ENCODE data around the gene C19orf33.
"Not testable (repeated sequence)": the region's sequence is repeated elsewhere in the genome, so short reads cannot be mapped to it uniquely, and the experiment has no call there.

The C19orf33 gene

GRCh38 chr19:38303517-38304351, at the start of gene C19orf33:
C19orf33 (plus strand) TSS chr19:38304251; CDS start chr19:38304262, 11 bp downstream.
- no peak for DNase-seq

GRCh38 chr19:38255383-38256014, 48.6 kb upstream of the C19orf33 start:
- no peak for DNase-seq

GRCh38 chr19:38261942-38262341, 42.1 kb upstream of the C19orf33 start:
- not testable (repeated sequence) for DNase-seq

GRCh38 chr19:38262585-38263268, 41.3 kb upstream of the C19orf33 start:
- DNase-seq = no peak

GRCh38 chr19:38263689-38264485, 40.2 kb upstream of the C19orf33 start:
- peak; percentile 99 for DNase-seq

GRCh38 chr19:38264486-38265212, 39.4 kb upstream of the C19orf33 start, which contains the start of gene SPINT2:
SPINT2 (plus strand) TSS chr19:38264573; CDS start chr19:38264893, 320 bp downstream.
- DNase-seq = peak; percentile 99

- DNase-seq = no peak
These were observed 38.7 kb upstream of the C19orf33 start for GRCh38 chr19:38265213-38265861.

- no peak for DNase-seq
These were observed 38.1 kb upstream of the C19orf33 start for GRCh38 chr19:38265921-38266429.

- DNase-seq = no peak
These were observed 37.0 kb upstream of the C19orf33 start for GRCh38 chr19:38266981-38267597.

GRCh38 chr19:38267761-38268483, 36.1 kb upstream of the C19orf33 start:
- no peak for DNase-seq

- no peak for DNase-seq
These were observed 35.5 kb upstream of the C19orf33 start for GRCh38 chr19:38268539-38268938.

- no peak for DNase-seq
These were observed 33.4 kb upstream of the C19orf33 start for GRCh38 chr19:38270587-38271167.

- no peak for DNase-seq
These were observed 30.6 kb upstream of the C19orf33 start for GRCh38 chr19:38273499-38273898.

- DNase-seq = no peak
These were observed 29.3 kb upstream of the C19orf33 start for GRCh38 chr19:38274739-38275138.

- DNase-seq = no peak
These were observed 27.0 kb upstream of the C19orf33 start for GRCh38 chr19:38276942-38277517.

GRCh38 chr19:38277549-38277948, 26.5 kb upstream of the C19orf33 start:
- no peak for DNase-seq

- DNase-seq = no peak
These were observed 25.9 kb upstream of the C19orf33 start for GRCh38 chr19:38277969-38278680.

GRCh38 chr19:38278751-38279150, 25.3 kb upstream of the C19orf33 start:
- no peak for DNase-seq
